Peyer's patch (tissue), 4 donors: ENCODE measurements around the gene PRPH.

Source experiments
- POLR2A ChIP-seq, 2 donors: fragments of 450-650 bp; IDR thresholded peaks; one replicate each; pipeline ENCODE4 v1.5.1; 2017; ENCODE audit warnings: antibody characterized with exemption in 2 of 2, mild to moderate bottlenecking in 2 of 2, moderate library complexity in 2 of 2
- TF ChIP-seq, protein P1 (sequence below), 6 experiments: fragments of 450-650 bp in 4 of 6; fragments of 200-600 bp in 2 of 6; sonication (generic) in 1 of 6; IDR thresholded peaks; one replicate each; pipeline ENCODE4 v1.5.1; 2017 to 2019; ENCODE audit warnings: antibody characterized with exemption in 6 of 6, mild to moderate bottlenecking in 3 of 6, moderate library complexity in 1 of 6

- TF ChIP-seq, protein P1, sequence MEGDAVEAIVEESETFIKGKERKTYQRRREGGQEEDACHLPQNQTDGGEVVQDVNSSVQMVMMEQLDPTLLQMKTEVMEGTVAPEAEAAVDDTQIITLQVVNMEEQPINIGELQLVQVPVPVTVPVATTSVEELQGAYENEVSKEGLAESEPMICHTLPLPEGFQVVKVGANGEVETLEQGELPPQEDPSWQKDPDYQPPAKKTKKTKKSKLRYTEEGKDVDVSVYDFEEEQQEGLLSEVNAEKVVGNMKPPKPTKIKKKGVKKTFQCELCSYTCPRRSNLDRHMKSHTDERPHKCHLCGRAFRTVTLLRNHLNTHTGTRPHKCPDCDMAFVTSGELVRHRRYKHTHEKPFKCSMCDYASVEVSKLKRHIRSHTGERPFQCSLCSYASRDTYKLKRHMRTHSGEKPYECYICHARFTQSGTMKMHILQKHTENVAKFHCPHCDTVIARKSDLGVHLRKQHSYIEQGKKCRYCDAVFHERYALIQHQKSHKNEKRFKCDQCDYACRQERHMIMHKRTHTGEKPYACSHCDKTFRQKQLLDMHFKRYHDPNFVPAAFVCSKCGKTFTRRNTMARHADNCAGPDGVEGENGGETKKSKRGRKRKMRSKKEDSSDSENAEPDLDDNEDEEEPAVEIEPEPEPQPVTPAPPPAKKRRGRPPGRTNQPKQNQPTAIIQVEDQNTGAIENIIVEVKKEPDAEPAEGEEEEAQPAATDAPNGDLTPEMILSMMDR (IDR thresholded peaks at IDR 0.05): no peak
- TF ChIP-seq POLR2A (IDR thresholded peaks at IDR 0.05): no peak
Observed at GRCh38 chr12:49325606-49326005, 30.7 kb downstream of the PRPH start.
